LHCN-M2 (cell line): ENCODE results near the gene NHERF1. TPM values are rescaled to one million over a fixed set of nuclear protein-coding genes. Genes with fewer than 3 reads are reported as not detected.

Experiments
- DNase-seq: peaks from one replicate; pipeline ENCODE4 v3.0.0-alpha.2; 2012; ENCODE audit warnings: low read depth
- total RNA-seq: library from RNA; depleted of rRNA; stranded (reverse); fragments of >200 nt; gene quantifications from 2 replicates; pipeline ENCODE4 v1.2.3, GENCODE V29; 2014; rRNA removed

The NHERF1 gene
- total RNA-seq, 1 experiment from 2014 or later = 97.6 TPM

DNA sequence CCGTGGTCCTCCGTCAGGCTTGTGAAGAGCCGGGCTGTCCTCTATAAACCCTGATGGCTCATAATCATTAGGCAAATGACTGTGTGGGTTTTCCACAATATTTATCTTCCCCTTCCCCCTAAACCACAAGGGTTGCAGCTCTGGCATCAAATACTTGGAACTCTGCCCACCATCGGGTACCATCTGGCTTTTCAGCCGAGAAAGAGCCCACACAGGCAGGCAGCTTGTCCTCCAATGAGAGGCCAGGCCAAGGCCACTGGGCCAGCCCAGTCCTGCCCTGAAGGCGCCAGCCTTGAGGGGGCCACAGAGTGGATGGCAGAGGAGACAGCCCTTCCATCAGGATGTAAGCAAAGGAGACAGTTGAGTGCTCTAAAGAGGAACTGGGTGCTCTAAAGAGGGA is 59.5 kb downstream of the NHERF1 start:
- peak; percentile 18 for DNase-seq

DNA sequence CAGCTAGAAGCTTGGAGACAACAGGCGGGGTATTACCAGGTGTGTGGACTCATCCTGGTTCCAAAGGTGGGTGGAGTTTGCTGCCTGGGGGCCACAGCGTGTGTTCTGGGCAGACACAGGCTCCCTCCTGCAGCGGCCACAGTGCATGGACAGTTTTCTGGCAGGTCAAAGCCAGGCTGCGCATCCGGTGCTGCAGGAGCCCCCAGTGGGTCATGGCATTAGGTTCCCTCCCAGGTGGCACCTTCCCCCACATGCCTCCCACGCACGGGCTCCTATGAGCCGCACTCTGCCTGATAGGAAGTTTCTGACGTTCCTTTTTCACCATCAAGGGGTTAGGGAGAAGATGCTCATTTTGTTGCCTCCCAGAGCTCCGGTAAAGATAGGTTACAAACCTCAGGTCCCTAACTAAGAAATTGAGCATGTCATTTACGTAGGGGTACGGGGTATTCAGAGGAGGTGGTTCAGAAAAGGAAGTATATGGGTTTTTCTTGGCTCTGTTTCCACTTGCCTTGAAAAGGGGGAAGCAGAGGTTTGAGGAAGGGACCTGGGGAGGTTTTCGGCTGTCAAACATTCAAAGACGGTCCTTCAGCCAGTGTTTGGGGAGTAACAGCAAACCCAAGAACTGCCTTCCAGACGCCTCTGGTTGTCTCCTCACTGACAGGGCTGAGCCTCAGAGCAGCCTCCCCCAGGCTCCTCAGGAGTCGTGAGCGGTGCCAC is 60.4 kb downstream of the NHERF1 start:
- DNase-seq = no peak

DNA sequence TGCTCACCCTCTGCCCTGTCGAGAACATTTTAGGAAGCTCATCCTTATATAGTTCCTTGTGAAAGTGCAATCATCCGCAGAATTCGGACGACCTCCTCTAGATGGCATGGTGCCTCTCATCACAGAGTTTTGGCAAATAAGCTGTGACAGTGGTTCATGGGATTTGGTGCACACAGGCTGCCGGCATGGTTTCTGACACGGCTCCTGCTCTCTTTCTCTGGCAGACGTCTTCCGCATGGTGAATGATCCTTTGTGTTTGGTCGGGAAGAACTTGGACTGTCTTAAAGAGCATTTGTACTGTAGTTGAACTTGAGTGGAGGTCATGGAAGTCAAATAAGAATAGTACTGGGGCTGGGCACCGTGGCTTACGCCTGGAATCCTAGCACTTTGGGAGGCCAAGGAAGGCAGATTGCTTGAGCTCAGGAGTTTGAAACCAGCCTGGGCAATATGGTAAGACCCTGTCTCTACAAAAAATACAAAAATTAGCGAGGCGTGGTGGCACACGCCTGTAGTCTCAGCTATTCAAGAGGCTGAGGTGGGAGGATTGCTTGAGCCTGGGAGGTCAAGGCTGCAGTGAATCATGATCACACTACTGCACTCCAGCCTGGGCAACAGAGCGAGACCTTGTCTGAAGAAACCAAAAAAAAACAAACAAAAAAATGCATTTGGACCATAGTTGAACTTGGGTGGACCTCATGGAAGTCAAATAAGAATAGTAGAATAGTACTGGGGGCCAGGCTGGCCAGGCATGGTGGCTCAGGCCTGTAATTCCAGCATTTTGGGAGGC is 62.5 kb downstream of the NHERF1 start:
- no peak for DNase-seq

DNA sequence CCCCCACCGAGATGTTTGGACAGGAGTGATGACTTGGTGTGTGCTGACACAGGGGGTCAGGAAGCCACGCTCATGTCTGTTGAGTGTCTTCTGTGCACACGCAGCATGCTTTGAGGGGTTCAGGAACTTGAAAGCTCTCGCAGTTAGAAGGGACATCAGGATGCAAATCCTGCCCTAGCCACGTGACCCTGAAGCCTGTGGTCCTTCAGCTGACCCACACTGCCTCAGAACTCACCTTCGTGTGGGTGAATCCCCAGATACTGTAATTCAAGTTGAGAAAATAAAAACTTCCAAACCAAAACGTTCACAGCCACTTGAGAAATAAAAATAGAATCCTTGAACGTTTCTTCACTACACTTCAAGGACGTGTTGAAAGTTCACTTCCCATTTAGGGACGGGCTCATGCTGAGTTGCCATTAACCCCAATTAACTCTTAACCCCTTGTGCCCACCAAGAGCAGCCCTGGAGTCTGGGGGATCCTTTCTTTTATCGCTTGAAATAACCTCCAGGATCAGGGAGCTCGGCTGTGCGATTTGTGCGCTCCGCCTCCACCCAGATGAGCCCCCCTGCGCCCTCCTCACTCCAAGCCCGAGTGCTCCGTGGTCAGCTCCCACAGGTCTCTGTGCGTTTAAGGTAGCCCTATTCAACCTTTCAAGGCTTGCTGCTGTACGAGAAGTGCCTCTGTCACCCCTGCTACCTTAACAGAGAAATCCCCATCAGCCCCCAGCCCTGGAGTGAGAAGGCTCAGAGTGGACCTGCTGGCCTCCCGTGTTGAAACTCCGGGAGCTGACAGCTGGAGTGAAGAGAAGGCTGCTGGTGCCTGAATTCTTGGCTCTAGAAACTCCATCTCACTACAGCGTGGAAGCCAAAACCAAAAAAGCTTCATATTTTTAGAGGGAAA is 63.9 kb downstream of the NHERF1 start:
- no peak for DNase-seq

DNA sequence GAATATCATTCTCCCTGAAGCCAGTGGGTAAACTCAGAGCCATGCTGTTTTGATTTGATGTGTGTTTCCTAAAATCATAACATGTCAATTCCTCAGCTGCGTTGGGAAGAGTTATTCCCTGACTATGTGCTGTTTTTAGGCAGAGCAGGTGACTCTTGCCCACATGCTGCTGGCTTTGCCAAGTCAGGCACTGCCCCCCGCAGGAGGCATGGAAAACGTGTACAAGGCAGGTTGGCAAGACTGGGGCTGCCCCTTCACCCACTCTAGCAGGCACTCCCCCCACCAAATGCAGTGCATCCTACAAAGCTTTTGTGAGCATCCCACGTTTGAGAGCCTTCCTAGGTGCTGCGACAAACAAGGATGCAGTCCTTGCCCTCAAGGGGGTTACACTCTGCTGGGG is 66.0 kb downstream of the NHERF1 start:
- DNase-seq = no peak

DNA sequence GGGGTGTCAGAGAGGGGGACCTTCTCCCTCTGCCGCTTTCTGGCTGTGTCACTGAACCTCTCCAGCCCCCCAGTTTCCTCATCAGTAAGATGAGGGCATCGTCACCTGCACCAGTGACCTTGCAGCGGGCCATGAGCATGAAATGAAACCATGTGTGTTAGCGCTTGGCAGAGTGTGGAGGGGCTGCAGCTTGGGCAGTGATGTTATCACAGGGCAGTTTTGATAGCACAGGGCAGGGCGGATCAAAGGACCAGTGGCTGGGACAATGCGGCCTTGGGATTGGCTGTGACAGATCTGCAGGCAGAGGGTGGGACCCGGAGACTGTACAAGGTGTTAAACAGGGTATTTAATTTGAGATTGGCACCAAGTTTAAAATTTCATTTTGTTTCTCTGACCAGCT is 66.6 kb downstream of the NHERF1 start:
- no peak for DNase-seq

DNA sequence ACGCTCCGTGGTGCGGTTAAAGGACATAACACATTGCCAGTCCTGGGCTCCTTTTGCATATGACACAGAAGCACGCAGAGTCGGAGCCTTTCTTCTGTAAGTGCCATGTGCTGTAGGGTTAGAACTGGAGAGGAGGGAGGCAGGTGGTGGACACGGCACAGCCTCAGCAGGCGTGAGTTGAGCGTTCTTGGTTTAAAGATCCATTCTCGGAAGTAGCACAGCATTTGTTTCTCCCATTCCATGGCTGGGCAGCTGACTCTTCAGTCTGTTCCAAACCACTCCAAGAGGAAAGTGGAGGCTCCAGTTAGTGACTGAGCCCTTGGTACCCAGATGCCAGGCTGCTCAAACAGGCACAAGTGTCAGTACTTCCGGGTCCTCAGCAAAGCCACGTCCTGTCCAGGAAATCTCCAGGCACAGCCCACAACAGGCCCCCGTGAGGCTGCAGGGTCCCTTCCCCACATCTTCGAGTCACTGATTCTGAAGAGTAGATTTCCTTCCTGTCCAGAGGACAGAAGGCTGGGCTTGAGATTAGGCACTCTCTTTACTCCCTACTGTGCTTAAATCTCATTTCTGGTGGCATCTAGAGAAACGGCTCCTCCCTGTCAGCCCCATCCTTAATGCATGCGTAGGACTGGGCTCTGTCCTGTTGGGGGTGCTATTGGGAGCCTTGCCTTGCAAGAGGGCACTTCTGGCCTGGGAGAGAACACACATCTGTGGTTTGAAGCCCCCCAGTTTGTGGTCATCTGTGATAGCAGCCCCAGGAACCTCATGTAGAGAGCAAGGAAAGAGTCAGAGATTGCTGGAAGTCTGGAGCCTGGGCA is 67.3 kb downstream of the NHERF1 start:
- no peak for DNase-seq

DNA sequence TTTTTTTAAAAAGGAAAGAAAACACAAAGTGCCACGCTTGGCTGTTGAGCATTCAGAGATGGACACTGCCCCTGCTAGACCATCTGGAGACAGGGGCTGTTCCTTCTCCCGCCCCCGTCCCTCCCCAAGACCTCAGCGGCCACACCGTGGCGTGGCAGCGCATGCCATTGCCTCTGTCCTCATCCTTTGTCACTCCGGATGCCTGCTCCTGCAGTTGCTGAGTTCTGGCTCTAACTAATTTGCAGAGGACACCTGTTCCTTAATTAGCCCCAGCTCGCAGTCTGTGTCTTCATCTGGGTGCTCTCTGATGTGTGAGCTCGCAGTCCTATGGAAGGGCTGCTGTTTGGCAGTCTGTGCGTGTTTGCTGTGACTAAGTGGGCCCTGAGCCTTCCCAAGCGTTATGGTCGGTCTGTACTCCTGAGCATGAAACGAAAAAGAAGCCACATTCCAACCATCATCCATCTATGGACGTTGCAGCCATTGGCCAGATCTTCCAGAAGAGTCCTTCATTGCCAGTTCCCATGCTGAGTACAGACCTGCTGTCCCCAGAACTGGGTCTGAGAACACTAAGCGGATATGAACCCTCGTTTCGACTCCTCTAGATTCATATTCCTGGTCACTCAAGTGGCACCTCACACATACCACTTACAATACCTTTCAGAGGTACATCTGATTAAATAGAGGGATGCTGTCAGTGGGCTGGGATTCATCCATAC is 68.6 kb downstream of the NHERF1 start:
- DNase-seq = no peak

DNA sequence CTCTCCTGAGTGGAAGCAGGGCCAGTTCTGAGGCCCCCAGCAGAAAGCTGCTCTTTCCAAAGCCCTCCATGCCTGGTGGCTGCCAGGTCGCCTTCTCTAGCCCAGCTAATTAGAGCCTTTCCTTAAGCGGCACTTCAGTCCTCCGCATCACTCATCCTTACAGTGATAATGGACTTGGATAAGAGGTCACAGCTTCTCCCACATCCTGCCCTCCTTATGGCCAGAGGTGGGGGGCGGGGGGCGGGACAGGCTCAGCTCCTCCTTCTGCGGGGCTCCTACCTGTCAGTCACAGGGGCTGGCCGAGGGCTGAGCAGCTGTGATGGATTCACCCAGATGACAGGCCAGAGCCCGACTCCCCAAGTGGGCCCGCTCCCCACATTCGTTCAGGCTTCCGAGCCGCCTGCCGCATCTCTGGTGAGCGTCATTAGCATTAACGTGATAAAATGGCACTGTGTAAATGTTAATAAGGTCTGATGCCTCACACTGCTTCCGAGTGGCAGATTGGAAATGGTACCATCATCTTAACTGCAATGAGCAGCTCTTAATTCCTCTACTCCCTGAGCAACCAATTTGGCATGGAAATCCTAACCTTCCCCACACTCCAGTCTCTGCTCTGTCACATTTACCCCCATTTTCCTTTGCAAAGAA is 70.0 kb downstream of the NHERF1 start:
- no peak for DNase-seq

Other genes starting within 250 kb of the NHERF1 start
- not detected in 2 replicates for gene CD300LB, start 217.2 kb upstream of the NHERF1 start, total RNA-seq
- not detected in 2 replicates for gene CD300C, start 202.5 kb upstream of the NHERF1 start, total RNA-seq
- gene CD300H, start 181.1 kb upstream of the NHERF1 start, total RNA-seq = not detected in 2 replicates
- gene CD300LD, start 156.3 kb upstream of the NHERF1 start, total RNA-seq = not detected in 2 replicates
- gene CD300E, start 124.9 kb upstream of the NHERF1 start, total RNA-seq = not detected in 2 replicates
- not detected in 2 replicates for gene CD300LF, start 35.7 kb upstream of the NHERF1 start, total RNA-seq
- gene RAB37, start 11.4 kb upstream of the NHERF1 start, total RNA-seq = 0.19 and 0.34 TPM in 2 replicates
- 35.5 and 39.1 TPM in 2 replicates for gene NAT9, start 27.7 kb downstream of the NHERF1 start, total RNA-seq
- 0.06 TPM in 1 of 2 replicates, not detected in the other for gene GRIN2C, start 111.3 kb downstream of the NHERF1 start, total RNA-seq
- 39.4 and 48.5 TPM in 2 replicates for gene FDXR, start 124.4 kb downstream of the NHERF1 start, total RNA-seq
- gene FADS6, start 145.0 kb downstream of the NHERF1 start, total RNA-seq = not detected in 2 replicates
- not detected in 2 replicates for gene USH1G, start 174.6 kb downstream of the NHERF1 start, total RNA-seq
- not detected in 2 replicates for gene OTOP2, start 175.6 kb downstream of the NHERF1 start, total RNA-seq
- gene OTOP3, start 187.3 kb downstream of the NHERF1 start, total RNA-seq = not detected in 2 replicates
- not detected in 2 replicates for gene HID1, start 224.1 kb downstream of the NHERF1 start, total RNA-seq
- gene CDR2L, start 239.0 kb downstream of the NHERF1 start, total RNA-seq = 25.1 and 33.1 TPM in 2 replicates